CD4-positive, alpha-beta T cell treated with Interleukin-15 for 4 hours (primary cell): Measurements from ENCODE around the gene RUFY2.
"Not testable (repeated sequence)": the region's sequence is repeated elsewhere in the genome, so short reads cannot be mapped to it uniquely, and the experiment has no call there.

Source experiments
- DNase-seq: peaks from one replicate; pipeline ENCODE4 v3.0.0-alpha.2; 2020; ENCODE audit warnings: low spot score

Gene RUFY2

DNA sequence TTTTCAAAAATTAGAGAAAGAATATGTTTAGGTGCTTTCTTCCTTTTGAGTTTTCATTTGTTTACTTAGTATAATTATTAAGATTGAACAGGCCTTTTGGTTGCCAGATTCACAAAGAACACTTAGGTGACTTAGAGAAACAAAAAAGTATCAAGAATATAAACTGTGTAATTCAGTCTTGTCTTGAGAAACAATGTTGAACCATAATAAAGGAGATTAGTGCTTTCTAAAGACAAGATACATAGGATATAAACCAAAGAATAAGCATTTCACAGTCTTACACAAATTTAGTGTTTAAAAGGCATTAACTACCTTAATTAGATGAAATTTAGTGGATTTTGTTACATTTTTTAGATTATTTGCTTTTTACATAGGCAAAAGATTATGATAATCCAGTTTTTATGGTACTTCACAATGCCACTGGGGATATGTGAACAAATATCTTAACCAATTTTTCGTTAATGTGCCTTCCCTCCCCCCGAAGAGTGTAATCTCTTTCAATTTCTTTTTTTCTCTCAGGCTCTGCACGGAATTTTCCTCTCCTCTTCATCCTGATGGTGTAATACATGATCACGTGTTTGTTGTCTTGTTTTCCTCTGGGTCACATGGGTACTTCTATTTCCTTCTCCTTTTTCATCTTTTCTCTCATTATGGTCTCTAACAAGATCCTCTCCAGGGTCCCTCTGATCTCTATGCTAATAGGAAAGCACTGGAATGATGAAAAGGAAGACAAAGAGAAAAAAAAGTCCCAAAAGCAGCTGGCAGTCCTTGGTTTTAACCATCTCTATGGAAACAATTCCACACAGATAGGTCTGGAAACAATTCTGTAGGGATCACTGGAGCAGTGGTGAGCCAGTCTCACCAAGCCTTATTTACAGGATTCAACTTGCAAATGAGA lies 78.9 kb downstream of the RUFY2 start:
- no peak for DNase-seq

DNA sequence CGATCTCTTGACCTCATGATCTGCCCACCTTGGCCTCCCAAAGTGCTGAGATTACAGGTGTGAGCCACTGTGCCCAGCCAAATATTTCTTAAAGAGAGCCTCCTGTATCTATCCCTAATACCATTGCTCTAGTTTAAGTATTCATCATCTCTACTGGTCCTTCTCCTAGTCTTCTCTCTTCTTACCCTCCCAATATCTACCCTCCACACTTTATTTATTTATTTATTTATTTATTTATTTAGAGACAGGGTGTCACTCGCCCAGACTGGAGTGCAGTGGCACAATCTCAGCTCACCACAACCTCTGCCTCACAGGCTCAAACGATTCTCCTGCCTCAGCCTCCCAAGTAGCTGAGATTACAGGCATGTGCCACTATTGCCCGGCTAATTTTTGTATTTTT lies 82.7 kb downstream of the RUFY2 start:
- not testable (repeated sequence) for DNase-seq

DNA sequence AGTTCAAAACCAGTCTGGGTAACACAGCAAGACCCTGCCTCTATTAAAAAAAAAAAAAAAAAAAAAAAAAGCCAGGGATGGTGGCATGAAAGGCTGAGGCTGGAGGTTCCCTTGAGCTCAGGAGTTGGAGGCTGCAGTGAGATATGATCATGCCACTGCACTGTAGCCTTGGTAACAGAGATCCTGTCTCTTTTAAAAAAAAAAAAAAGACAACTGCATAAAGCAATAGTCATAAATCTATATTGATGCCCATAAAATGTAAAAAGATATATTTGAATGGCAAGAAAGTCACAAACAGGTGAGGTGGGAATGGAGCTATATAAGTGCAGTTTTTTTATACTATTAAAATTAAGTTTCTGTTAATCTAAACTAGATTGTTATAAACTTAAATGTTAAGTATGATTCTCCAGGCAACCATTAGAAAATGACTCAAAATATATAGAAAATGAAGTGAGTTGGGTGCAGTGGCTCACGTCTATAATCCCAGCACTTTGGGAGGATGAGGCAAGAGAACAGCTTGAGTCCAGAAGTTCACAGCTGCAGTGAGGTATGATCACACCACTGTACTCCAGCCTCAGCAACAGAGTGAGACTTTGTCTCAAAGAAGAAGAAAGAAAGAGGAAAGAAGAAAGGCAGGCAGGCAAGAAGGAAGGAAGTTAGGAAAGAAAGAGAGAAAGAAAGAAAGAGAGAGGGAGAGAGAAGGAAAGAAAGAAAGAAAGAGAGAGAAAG lies 88.6 kb downstream of the RUFY2 start:
- no peak for DNase-seq

DNA sequence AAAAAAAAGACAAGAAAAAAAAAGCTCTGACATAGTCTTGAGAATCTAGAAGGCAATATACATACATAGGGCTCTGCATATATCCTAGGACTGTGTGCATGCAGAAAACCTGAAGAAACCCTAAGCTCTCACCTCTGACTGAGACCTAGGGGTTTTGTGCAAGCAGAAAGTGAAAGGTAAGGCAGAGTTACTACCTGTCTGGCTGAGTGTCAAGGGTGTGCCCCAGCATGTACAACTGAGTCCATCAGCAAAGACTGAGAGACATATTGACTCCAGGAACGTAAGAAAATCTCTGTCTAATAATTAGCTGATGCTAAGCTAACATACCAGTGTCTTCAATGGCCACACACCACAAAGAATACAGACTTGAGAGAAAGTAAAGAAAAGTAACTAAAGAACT lies 91.5 kb downstream of the RUFY2 start:
- DNase-seq: no peak

DNA sequence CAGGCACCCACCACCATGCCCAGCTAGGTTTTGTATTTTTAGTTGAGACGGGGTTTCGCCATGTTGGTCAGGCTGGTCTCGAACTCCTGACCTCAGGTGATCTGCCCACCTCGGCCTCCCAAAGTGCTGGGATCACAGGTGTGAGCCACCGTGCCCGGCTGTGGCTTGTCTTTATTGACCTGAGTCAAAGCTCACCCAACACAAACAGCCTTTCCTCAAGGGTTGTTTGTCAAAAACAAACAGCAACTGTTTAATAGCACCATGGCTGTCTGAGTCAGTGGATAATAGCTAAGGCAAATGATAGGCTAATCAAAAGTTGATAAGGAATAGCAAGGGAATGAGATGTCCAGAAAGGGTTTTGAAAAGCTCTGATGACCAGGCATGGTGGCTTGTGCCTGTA lies 92.1 kb downstream of the RUFY2 start:
- not testable (repeated sequence) for DNase-seq

DNA sequence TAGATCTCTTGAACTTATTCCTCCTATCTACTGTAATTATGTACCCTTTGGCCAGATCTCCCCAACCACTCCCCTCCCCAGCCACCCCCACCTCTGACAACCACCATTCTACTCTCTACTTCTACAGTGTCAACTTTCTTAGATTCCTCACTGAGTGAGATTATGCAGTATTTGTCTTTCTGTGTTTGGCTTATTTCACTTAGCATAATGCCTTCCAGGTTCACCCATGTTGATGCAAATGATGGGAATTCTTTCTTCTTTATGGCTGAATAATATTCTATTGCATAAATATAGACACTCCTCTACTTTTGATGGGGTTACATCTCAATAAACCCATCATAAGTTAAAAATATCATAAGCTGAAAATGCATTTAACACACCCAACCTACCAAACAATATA lies 96.5 kb downstream of the RUFY2 start:
- no peak for DNase-seq

DNA sequence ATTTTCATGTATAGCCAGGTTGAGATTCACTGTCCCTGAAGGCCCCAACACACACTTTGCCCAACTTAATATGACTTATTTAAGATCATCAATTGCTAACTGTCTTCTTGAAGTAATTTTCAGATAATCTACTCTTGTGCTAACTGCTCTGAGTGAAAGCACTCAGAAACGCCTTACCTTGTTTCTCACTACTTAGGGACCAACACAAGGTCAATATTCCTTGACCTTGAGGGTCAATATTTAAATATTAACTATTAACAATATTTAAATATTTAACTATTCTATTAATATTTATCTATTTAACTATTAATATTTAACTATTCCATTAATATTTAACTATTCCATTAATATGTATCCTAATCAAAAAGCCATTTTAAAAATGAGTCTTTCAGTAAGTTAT lies 101.2 kb downstream of the RUFY2 start:
- DNase-seq: no peak

DNA sequence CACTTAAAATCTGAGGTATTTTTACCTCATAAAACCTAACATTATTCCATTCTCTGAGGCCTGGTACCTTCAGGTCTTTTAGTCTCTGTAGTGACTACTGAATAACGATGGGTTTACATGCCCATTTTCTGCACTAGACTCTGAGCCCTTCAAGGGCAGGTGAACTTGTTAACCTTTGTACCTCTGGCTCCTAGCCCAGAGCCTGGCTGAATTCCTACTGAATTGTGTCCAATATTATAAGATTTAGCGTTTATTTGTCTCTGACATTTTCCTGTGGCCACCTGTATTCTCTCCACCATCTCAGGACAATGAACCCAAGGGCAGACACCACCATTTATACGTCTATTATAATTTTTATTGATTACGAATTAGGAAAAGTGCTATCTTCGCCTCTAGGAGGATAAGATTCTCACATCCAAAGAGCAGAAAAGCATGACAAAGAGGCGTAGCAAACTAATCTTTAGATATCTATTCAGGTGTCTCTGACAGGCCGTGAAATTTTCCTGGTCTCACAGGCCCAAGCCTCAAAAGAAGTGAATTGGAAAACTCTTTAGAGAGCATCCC lies 103.1 kb downstream of the RUFY2 start:
- no peak for DNase-seq

DNA sequence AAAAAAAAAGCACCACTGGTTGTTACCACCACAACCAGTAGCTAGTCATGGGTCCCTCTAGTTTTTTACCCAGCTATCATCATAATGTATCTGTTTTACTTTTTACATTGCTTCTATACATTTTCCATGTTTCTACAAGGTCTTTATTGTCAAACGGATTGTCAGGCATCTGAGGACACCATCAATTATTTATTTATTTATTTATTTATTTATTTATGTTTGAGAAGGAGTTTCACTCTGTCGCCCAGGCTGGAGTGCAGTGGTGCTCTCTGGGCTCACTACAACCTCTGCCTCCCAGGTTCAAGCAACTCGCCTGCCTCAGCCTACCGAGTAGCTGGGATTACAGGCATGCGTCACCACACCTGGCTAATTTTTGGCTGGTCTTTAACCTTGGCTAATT lies 104.2 kb downstream of the RUFY2 start:
- no peak for DNase-seq

DNA sequence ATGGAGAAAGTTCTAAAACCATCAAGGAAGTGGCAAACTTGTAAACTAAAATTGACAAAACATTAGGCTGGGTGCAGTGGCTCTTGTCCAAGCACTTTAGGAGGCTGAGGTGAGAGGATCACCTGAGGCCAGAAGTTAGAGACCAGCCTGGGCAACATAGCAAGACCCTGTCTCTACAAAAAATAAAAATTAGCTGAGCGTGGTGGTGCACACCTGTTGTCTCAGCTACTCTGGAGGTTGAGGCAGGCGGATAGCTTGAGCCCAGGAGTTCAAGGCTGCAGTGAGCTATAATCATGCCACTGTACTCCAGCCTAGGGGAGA lies 104.6 kb downstream of the RUFY2 start:
- DNase-seq: no peak

DNA sequence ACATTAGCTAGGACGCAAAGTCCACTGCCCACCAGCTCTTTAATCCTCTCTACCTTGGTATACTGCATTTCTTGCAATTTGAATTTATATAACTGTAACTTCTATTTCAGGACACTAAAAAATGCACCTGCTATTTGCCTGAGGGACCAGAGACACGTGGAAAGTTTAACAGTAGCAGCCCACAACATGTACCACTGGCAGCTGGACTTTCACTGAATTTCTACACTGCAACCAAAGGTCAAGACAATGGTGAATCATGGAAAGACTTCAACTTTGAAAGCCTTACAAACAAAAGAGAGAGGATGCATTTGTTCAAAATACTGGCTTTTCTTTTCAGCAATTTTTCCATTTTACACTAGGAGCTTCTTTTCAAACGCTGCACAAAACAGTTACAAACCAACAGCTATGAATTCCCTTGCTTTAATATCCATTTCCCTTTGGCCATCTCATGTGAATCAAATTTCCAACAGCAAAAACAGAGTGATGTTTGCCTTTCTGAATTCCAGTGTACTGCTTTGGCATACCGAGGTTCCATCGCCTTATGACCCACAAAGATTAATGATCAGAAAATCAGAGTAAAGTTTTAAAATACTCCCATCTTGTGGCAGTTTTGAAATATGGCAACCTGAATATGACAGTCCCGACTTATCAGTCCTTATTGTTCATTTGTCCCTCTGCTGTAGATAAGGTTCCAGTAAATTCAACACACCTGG lies 105.1 kb downstream of the RUFY2 start:
- DNase-seq: peak; percentile 26

DNA sequence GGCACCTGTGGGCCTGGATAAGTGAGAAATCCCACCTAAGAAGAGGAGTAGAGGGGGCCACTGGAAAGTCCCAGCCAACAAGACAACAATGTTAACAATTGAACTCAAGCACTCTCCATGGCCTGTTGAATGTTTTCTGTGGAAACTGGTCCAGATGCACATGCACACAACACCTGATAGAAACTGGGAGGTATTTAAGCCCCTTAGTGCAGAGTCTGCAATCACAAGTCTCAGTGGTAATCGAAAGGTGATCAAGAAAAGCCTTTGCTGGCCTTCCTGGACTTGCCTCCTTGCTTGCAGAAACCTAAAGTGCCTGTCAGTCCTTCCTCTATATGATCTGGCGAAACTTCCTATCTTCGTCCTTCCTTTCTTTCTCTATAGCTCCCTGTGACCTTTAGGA lies 105.8 kb downstream of the RUFY2 start:
- no peak for DNase-seq

DNA sequence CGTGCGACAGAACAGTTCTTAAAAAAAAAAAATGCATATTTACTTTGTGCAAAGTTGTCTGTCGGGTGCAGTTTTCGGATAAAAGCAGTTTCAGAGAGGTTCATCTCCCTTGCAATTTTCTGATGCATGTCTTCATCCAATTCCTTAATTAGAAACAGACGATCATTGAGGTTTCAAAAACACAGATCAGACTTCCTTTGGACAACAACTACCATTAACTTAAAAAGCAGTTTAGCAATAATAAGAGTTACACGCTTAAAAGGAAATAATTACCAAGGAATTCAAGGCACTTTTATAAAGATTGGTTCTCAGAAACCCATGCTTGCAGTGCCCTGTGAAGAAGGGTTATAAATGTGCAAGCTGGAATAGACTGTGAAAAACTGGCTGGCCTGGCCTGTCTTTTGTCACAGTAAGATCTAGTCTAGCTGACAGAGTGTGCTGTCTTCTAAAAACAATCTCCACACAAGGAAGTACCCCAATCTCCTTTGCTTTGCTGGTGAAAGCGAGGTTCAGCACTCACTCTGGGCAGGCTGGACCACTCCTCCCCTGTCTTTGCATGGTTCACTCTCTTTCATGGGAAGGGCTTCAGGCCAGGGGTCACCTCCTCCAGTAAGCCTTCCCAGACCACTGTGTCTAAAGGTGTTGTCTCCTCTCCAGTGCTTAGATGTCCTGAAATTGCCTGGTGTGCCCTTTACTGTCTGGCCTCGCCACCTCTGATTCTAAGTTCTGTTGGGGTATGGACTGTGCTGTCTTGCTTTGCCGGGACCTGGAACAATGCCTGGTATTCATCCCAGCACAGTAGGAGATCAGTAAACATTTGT lies 110.0 kb downstream of the RUFY2 start:
- DNase-seq: no peak
